GM18870 (cell line): ENCODE data around the gene EXOSC2.
A peak's percentile ranks its signal among the peaks of the same experiment; 100 is the strongest.

Experiments
- ATAC-seq: cut with Tn5 transposase; IDR thresholded peaks from one replicate; pipeline ENCODE4 v1.9.1; 2021; ENCODE audit warnings: moderate library complexity; ENCODE audit not compliant: unreplicated experiment

The EXOSC2 gene

GRCh38 chr9:130696139-130696650 is 2.6 kb downstream of the EXOSC2 start:
- ATAC-seq: no peak

- ATAC-seq: no peak
Measured at GRCh38 chr9:130696996-130697395, 3.4 kb downstream of the EXOSC2 start.

DNA sequence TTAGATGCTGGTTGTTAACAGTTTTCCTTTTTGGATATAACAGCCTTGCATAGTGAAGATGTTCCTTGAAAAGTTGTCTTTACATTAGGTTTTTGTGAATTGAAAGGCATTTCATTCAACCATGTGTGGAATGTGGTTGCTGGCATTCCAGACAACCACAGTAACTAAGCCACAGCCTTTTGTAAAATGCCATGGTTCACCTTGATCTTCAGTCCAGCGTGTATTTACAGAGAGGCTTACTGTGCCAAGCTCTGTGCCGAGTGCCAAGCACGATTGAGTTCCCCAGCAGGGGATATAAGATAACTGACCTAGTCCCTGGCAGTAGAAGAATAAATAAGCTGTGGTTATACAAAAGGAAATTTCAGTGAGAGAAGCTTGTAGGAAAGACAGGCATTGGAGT is 4.9 kb downstream of the EXOSC2 start:
- no peak for ATAC-seq

GRCh38 chr9:130699047-130699446 is 5.5 kb downstream of the EXOSC2 start:
- ATAC-seq: no peak

GRCh38 chr9:130701059-130702022 is 7.8 kb downstream of the EXOSC2 start:
- no peak for ATAC-seq

- no peak for ATAC-seq
Measured at GRCh38 chr9:130703501-130703900, 9.9 kb downstream of the EXOSC2 start.

DNA sequence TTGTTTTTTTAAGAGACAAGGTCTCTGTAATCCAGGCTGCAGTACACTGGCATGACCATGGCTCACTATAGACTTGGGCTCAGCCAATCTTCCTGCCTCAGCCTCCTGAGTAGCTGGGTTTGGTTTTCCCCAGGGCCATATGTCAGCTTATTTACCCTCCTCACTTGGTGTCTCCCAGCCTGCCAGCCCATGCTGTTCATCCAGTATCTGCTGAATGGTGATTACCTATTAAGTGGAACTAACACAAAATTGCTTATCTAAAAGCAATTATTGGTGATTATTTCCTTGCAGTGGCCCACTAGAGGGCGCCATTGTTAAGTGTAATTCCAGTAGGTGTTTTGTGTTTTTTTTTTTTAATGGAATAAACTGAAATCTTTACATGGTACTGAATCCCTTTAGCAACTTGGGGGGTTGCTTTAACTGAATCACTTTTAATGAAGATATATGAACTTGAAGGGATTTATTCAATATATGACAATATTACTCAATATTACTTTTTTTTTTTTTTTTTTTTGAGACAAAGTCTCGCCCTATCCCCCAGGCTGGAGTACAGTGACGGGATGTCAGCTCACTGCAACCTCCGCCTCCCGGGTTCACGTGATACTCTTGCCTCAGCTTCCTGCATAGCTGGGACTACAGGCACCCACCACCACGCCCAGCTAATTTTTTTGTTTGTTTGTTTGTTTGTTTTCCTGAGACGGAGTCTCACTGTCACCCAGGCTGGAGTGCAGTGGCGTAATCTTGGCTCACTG is 13.8 kb downstream of the EXOSC2 start:
- ATAC-seq: no peak

DNA sequence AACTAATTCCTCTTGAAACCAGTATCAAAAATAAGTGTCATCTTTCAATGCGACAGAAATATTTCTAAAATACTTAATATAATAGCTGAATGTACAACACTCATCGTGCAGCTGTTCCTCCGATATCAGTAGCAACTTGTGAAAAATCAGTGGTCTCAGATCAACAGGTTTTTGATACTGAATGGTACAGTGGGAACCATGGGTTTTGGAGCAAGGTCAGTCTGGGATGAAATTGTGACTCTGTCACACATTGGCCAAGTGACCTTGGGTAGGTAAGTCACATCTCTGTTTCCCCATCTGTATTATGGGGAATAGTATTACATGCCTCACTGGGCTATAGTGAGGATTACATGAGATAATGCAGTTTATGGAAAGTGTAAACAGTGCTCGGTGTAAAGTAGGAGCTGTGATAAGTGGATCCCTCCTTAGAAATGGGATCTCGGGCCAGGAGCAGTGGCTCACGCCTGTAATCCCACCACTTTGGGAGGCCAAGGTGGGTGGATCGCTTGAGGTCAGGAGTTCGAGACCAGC is 17.3 kb downstream of the EXOSC2 start:
- ATAC-seq: no peak

- no peak for ATAC-seq
Measured at GRCh38 chr9:130711469-130711868, 17.9 kb downstream of the EXOSC2 start.

- peak; percentile 93 for ATAC-seq
Measured at GRCh38 chr9:130712564-130713285, 19.1 kb downstream of the EXOSC2 start.

DNA sequence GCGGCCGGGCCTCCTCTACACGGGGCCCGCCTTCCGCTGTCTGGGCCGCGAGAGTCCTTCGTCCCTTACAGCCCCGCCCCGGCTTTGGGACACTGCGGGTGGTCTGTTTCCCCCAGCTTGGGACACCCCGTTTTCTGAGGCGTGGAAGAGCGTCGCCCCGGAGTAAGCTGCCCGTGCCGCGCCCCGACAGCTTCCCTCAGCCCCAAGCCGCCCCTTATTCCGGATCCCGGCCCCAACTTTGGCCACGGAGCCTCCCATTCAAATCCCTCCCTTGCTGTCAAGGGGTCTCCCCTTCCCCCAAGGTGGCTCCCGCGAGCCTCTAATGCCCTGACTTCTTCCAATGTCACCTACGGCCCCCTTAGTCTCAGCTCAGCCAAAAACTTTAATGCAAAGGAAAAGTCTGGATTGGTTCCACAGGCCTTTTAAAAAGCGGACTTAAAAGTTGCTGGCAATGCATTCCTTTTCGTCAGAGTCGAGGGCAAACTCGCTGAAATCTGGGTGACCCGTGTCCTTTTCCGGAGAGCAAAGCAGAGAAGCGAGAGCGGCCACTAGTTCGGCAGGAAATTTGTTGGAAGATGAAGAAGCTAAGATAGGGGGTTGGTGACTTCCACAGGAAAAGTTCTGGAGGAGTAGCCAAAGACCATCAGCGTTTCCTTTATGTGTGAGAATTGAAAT is 19.8 kb downstream of the EXOSC2 start:
- ATAC-seq: peak; percentile 4

GRCh38 chr9:130714586-130715110 is 21.1 kb downstream of the EXOSC2 start:
- ATAC-seq: no peak

- no peak for ATAC-seq
Measured at GRCh38 chr9:130715270-130715669, 21.7 kb downstream of the EXOSC2 start.

- ATAC-seq: no peak
Measured at GRCh38 chr9:130718562-130718961, 25.0 kb downstream of the EXOSC2 start.

- ATAC-seq: no peak
Measured at GRCh38 chr9:130720762-130721161, 27.2 kb downstream of the EXOSC2 start.

- no peak for ATAC-seq
Measured at GRCh38 chr9:130728721-130729120, 35.1 kb downstream of the EXOSC2 start.

- no peak for ATAC-seq
Measured at GRCh38 chr9:130729145-130729544, 35.6 kb downstream of the EXOSC2 start.

GRCh38 chr9:130731355-130731754 is 37.8 kb downstream of the EXOSC2 start:
- ATAC-seq: no peak

DNA sequence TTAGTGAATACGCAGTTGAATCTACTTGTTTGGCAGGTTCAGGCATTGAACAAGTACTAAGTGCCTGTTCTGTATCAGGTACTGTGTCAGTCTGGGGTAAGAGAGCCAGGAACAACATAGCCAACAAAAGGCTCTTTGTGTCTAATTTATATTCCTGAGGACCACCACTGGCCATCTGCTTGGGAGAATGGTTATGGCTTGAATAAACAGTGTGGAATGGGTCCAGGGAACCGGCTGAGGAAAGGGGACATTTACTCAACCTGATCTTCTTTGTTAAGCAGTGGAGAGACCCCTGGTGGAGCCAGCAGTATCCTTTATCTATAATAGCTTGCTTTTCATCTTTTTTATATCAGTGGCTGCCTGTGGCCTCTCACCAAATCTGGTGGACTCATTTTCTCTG is 38.6 kb downstream of the EXOSC2 start:
- no peak for ATAC-seq

GRCh38 chr9:130732793-130733221 is 39.2 kb downstream of the EXOSC2 start:
- no peak for ATAC-seq
